BJ (cell line): ENCODE measurements around the gene SYK. TPM values are rescaled to one million over a fixed set of nuclear protein-coding genes. Genes with fewer than 3 reads are reported as not detected.

Experiments
- CTCF ChIA-PET: fragments of 350-600 bp; formaldehyde crosslinking; extraction: SDS; loops from one replicate; lab custom pipeline; 2021; ENCODE audit warnings: antibody characterized with exemption, inconsistent platforms; lab: Yijun Ruan, JAX
- POLR2A ChIA-PET: fragments of 300-600 bp; sonication (Branson Sonifier 250); formaldehyde crosslinking; extraction: SDS; loops from one replicate; lab custom pipeline; 2021; ENCODE audit warnings: antibody characterized with exemption; lab: Charles Lee
- DNase-seq: peaks from one replicate; pipeline ENCODE4 v3.0.0-alpha.2; 2011; ENCODE audit warnings: low read depth
- H3K27me3 ChIP-seq: 2 replicates; pipeline ENCODE4 v1.6.0; 2011; ENCODE audit warnings: low read length; ENCODE audit not compliant: control insufficient read depth, insufficient read depth
- H3K36me3 ChIP-seq: 2 replicates; pipeline ENCODE4 v1.5.1; 2011; ENCODE audit warnings: low read length; ENCODE audit not compliant: control insufficient read depth, insufficient read depth
- H3K4me3 ChIP-seq: 2 replicates; pipeline ENCODE4 v1.5.1; 2011; ENCODE audit warnings: low read depth, mild to moderate bottlenecking, control low read depth, low read length
- polyA plus RNA-seq: library from polyadenylated mRNA; depleted of rRNA; stranded (reverse); fragments of >200 nt; gene quantifications from 2 replicates; pipeline ENCODE4 v1.2.3, GENCODE V29; 2011
- TF ChIP-seq, protein P1 (sequence below): IDR thresholded peaks from 2 replicates; pipeline ENCODE4 v1.5.1; 2011; ENCODE audit warnings: low read depth, mild to moderate bottlenecking, control low read depth, inconsistent platforms, low read length, moderate library complexity; ENCODE audit not compliant: insufficient read depth

SYK gene
- polyA plus RNA-seq, 1 experiment: not detected

DNA sequence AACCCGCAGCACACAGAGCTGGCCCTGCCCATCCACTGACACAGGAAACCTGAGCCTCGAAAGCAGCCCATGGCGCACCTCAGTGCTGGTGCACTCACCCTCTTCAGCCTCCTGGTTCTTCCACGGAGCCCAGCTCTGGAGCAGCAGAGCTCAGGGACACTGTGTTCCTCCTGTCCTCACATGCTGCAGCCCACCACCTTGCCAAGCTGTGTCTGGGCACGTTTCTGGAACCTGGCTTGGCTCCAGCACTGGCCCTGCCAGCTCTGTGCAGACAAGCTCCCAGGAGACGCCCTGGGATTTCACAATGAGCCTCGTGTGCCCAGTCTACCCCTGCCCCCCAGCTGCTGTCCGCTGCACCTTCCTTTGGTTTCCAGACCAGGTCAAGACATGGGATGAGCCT lies 119.5 kb downstream of the SYK start:
- H3K4me3 ChIP-seq: no peak overlapping the region
- ChIA-PET CTCF (interaction anchor here (1.6 kb wide), 1 partner anchor 505 kb away, joined by 10 read pairs; no protein-coding TSS in a partner anchor), POLR2A (no interaction called here)
- TF ChIP-seq, protein P1, sequence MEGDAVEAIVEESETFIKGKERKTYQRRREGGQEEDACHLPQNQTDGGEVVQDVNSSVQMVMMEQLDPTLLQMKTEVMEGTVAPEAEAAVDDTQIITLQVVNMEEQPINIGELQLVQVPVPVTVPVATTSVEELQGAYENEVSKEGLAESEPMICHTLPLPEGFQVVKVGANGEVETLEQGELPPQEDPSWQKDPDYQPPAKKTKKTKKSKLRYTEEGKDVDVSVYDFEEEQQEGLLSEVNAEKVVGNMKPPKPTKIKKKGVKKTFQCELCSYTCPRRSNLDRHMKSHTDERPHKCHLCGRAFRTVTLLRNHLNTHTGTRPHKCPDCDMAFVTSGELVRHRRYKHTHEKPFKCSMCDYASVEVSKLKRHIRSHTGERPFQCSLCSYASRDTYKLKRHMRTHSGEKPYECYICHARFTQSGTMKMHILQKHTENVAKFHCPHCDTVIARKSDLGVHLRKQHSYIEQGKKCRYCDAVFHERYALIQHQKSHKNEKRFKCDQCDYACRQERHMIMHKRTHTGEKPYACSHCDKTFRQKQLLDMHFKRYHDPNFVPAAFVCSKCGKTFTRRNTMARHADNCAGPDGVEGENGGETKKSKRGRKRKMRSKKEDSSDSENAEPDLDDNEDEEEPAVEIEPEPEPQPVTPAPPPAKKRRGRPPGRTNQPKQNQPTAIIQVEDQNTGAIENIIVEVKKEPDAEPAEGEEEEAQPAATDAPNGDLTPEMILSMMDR: no peak
- H3K36me3 ChIP-seq: no peaks in the 10 kb centered on the region
- H3K27me3 ChIP-seq: no peaks in the 10 kb centered on the region
- no peak for DNase-seq

DNA sequence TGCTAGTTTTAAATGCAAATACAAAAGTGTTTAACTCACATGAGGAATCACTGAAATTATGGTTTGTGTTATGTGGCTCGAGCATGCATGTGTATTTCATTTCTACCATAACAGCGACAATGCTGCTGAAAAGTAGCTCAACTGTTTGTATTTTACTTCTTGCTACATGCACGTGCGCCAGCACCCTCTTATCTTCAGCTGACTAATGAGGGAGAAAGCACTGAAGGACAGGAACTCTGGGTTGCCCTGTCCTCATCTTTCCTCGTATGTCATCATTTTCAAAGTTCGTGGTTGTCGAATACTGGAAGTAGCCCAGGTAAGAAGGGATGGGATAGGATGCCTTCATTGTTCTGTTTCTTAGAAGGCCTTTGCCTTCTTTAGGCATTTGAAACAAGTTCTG lies 120.3 kb downstream of the SYK start:
- no peak for DNase-seq
- Histone ChIP-seq H3K27me3 (no peaks in the 10 kb centered on the region), H3K36me3 (no peaks in the 10 kb centered on the region), H3K4me3 (no peak overlapping the region)
- ChIA-PET POLR2A (no interaction called here), CTCF (interaction anchor here (1.6 kb wide), 1 partner anchor 504 kb away, joined by 10 read pairs; no protein-coding TSS in a partner anchor)
- TF ChIP-seq, protein P1: no peak

DNA sequence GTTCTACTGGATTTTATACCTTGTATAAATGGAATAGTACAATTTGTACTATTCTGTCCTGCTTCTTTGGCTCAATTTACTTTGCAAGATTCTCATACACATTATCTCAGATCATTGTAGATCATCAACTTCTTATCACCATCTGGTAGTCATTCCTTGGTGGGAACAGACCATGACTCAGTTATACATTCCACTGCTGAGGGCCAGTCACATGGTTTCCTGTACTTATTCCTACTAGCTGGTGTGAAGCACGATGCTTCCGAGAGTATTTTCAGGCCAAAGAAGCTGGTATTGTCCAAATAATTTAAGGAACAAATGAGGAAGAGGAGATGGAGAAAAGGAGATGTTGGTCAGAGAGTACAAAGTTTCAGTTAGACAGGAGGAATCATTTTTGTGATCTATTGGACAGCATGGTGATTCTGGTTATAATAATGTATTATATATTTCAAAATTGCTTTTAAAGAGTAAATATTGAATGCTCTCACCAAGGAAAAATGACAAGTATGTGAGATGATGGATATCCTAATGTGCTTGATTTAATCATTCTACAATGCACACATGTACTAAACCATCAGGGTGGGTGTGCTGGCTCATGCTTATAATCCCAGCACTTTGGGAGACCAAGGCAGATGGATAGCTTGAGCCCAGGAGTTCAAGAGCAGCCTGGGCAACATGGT lies 124.1 kb downstream of the SYK start:
- TF ChIP-seq, protein P1: no peak
- POLR2A ChIA-PET: no interaction called here
- CTCF ChIA-PET: interaction anchor here (1.0 kb wide), 1 partner anchor 10 kb away, joined by 3 read pairs; no protein-coding TSS in a partner anchor
- Histone ChIP-seq H3K36me3 (no peaks in the 10 kb centered on the region), H3K4me3 (no peak overlapping the region), H3K27me3 (no peaks in the 10 kb centered on the region)
- DNase-seq: peak; percentile 76

DNA sequence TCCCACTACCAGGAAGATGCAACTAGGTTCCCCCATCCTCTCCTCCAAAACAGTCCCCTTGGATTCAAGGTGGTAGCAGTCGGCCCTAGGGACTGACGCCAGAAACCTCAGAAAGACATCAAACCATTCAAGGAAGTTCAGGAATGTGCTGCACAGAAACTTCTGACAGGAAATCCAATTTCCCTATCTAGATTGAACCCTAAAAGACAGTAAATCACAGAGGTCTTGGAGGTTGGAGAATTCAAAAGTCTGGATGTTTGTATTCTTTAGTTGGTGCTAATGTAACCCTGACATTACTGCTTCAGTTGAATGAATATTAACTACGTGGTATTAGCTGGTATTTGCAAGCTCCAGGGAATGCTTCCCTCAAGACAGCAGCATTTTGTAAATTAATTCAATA lies 125.3 kb downstream of the SYK start:
- Histone ChIP-seq H3K27me3 (no peaks in the 10 kb centered on the region; the same call in 1 of the 2 replicates), H3K36me3 (no peaks in the 10 kb centered on the region), H3K4me3 (no peak overlapping the region)
- no peak for DNase-seq
- CTCF ChIA-PET: interaction anchor here (0.9 kb wide), 1 partner anchor 500 kb away, joined by 4 read pairs; no protein-coding TSS in a partner anchor
- TF ChIP-seq, protein P1: no peak
- POLR2A ChIA-PET: no interaction called here

DNA sequence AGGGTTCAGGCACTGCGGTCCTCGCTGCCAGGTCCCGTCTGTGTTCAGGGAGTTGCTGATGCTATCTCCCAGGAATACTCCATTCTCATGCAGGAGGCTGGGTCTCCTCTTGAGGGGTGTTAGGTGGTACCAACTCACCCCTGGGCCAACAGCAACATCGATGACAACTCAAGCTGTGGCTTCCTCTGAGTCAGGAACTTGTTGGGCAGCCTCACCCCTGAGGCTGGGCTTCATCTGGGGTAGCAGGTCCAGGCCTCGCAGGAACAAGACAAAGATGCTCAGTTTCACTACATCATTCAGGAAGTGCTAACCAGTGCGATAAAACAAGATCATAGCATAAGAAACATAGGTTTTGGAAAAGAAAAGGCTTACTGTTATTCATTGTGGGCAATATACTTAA lies 125.9 kb downstream of the SYK start:
- POLR2A ChIA-PET: no interaction called here
- CTCF ChIA-PET: interaction anchor here (0.9 kb wide), 1 partner anchor 499 kb away, joined by 4 read pairs; no protein-coding TSS in a partner anchor
- H3K36me3 ChIP-seq: no peaks in the 10 kb centered on the region
- TF ChIP-seq, protein P1: no peak
- H3K27me3 ChIP-seq: no peaks in the 10 kb centered on the region; the same call in 1 of the 2 replicates
- no peak overlapping the region for H3K4me3 ChIP-seq
- no peak for DNase-seq
